ENCODE data around the gene RIPOR2. TPM values are rescaled to one million over a fixed set of nuclear protein-coding genes. Genes with fewer than 3 reads are reported as not detected.

RIPOR2 gene
- total and polyA plus RNA-seq, 2 donors (not counting 3 experiments of a cell fraction or from before 2014, with no cell fraction given): 0.10 TPM; not detected in 1

- ChIA-PET CTCF (interaction anchor here (0.6 to 4.4 kb wide), 42 partner anchors 9 to 745 kb away, joined by 3 to 160 read pairs (median 4); no protein-coding TSS in a partner anchor), POLR2A (no interaction called here)
- Histone ChIP-seq H3K9me1 (replicated peaks; ENCODE audit: control insufficient read depth, extremely low read depth, insufficient read depth, low read length) (no peaks in the 10 kb centered on the region), H2AFZ (ENCODE audit: low read depth, low read length) (no peak overlapping the region), H3K4me3 (replicated peaks in 1 of 3; ENCODE audit: insufficient read depth in 1 of 3, low read depth in 1 of 3, low read length in 3 of 3) (no peak overlapping the region), H3K9me3 (replicated peaks; ENCODE audit: control insufficient read depth, insufficient read depth, low read length) (no peaks in the 10 kb centered on the region), H3K27ac (ENCODE audit: insufficient read depth, low read depth, low read length) (no peak overlapping the region), H3K9ac (replicated peaks; ENCODE audit: extremely low read depth, insufficient read depth, low read length) (no peak overlapping the region), H3K4me2 (ENCODE audit: insufficient read depth, low read length) (no peak overlapping the region), H4K20me1 (replicated peaks; ENCODE audit: control insufficient read depth, extremely low read depth, insufficient read depth, low read length) (no peaks in the 10 kb centered on the region), H3K27me3 (ENCODE audit: control insufficient read depth in 2 of 2, insufficient read depth in 2 of 2, low read length in 2 of 2) (no peaks in the 10 kb centered on the region), H3K4me1 (ENCODE audit: control insufficient read depth, extremely low read depth, insufficient read depth, low read length) (no peaks in the 10 kb centered on the region), H3K36me3 (ENCODE audit: control insufficient read depth in 2 of 2, extremely low read depth in 1 of 2, insufficient read depth in 2 of 2, low read length in 2 of 2) (no peaks in the 10 kb centered on the region), H3K79me2 (ENCODE audit: control insufficient read depth, insufficient read depth, low read length) (no peaks in the 10 kb centered on the region)
- no TSS peak for BruUV-seq (replicated peaks)
- no peak for FAIRE-seq
- intact Hi-C loops (cut with micrococcal nuclease): loop anchor here (1.0 to 5.0 kb wide), 6 partner anchors 136 to 746 kb away; no protein-coding TSS in a partner anchor
- TF ChIP-seq GATA2 (IDR thresholded peaks at IDR 0.05; ENCODE audit: insufficient read depth, insufficient read length, low read depth, low read length) (no peak), POLR2AphosphoS5 (IDR thresholded peaks at IDR 0.05; ENCODE audit: insufficient read depth, low read depth, low read length) (no peak), MYC (IDR thresholded peaks at IDR 0.05; ENCODE audit: low read depth, low read length) (no peak), CTCF (IDR thresholded peaks at IDR 0.05; ENCODE audit: extremely low read depth in 1 of 2, insufficient read depth in 1 of 2, low read depth in 1 of 2, low read length in 2 of 2) (no peak), EZH2 (IDR thresholded peaks at IDR 0.05; ENCODE audit: borderline replicate concordance, low read depth, low read length, severe bottlenecking) (no peak), POLR2A (IDR thresholded peaks at IDR 0.05; ENCODE audit: low read depth, low read length) (no peak), MAX (IDR thresholded peaks at IDR 0.05; ENCODE audit: insufficient read depth, insufficient read length) (no peak), FOS (IDR thresholded peaks at IDR 0.05; ENCODE audit: borderline replicate concordance, insufficient read depth, low read length) (no peak), JUN (IDR thresholded peaks at IDR 0.05; ENCODE audit: borderline replicate concordance, insufficient read depth, insufficient read length, low read depth) (no peak)
- dilution Hi-C loops (cut with MboI; ENCODE audit: extremely low pct_ligation_motif_present, low sequenced_read_pairs): no loop called here
- no peak for DNase-seq (ENCODE audit: low read depth, low spot score)
Observed at GRCh38 chr6:24856246-24856599, 79.5 kb downstream of the RIPOR2 start.

Measured in endothelial cell of umbilical vein (primary cell).